HG03025 (cell line): ENCODE measurements around the gene MCMBP.

Source experiments
- ATAC-seq: cut with Tn5 transposase; IDR thresholded peaks from one replicate; pipeline ENCODE4 v1.9.1; 2021; ENCODE audit warnings: mild to moderate bottlenecking, moderate library complexity; ENCODE audit not compliant: unreplicated experiment, low FRiP score

The MCMBP gene

DNA sequence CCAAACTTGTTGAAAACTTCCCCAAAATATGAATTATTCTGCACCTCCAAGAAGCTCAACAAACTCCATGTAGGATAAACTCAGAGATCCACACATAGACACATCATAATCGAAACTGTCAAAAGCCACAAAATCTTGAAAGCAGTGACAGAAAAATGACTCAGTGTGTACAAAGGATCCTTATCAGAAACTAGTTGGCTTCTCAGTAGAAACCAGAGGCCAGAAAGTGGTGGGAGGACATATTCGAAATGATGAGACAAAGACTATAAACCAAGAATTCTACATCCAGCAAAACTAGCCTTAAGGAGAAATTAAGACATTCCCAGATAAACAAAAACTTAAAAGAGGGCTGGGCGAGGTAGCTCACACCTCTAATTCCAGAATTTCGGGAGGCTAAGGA lies 38.5 kb downstream of the MCMBP start:
- no peak for ATAC-seq

DNA sequence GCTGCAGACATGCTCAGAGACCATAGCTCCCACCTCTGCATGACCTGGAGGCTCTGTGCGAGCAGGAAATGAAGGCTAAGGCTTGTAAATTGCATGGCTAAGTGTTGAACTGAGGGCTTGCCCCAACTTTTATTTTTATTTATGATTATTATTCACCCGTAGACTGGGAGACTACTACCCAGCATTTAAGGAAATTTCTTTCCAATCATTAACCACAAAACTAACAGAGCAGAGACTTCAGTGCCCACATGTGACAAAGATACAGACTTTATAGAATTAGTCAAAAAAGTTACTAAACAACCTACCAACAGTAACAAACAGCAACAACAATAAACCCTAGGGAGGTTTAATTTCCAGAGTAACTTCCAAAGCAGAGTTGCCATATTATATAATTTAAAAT lies 39.7 kb downstream of the MCMBP start:
- ATAC-seq: no peak

GRCh38 chr10:119831656-119832055 lies 41.0 kb downstream of the MCMBP start:
- ATAC-seq: no peak

DNA sequence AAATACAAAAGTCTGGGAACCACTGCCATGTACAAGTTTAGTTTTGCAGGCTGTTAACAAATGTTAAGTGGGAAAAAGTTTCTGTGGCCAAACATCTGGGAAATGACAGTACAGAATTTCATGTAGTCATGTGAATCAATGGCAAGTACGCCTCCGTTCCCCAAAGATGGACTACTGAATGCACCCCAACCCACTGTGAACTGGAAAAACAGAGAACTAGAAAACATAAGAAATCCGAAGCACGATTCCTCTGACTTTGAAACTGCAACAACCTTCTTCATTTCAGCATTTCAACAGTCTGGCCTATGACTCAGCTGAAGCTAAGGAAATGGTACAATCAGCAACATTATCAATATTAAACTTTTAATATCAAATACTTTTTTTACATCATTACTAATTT lies 41.8 kb downstream of the MCMBP start:
- no peak for ATAC-seq

DNA sequence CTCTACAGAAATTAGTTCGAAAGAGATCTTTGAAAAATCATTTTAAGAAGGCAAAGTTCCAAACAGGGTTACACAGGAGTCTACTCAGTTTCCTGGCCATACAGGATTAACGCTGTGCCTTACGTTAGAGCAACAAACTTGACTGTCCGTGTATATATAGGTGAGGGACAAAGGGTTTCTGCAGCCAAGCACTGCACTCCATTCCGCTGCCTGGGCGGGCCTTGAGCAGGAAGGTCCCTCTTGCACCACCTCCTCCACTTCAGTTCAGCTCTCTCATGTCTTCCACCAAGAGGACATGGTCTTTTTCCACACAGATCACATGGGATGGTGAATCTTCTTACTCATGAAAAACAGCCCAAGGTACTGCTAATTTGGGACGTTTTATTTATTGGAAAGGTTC lies 43.2 kb downstream of the MCMBP start:
- ATAC-seq: no peak

- ATAC-seq: no peak
Observed at GRCh38 chr10:119827430-119827829, 45.2 kb downstream of the MCMBP start.

- no peak for ATAC-seq
Observed at GRCh38 chr10:119826771-119827170, 45.9 kb downstream of the MCMBP start.

GRCh38 chr10:119824299-119824698 lies 48.3 kb downstream of the MCMBP start:
- ATAC-seq: no peak

DNA sequence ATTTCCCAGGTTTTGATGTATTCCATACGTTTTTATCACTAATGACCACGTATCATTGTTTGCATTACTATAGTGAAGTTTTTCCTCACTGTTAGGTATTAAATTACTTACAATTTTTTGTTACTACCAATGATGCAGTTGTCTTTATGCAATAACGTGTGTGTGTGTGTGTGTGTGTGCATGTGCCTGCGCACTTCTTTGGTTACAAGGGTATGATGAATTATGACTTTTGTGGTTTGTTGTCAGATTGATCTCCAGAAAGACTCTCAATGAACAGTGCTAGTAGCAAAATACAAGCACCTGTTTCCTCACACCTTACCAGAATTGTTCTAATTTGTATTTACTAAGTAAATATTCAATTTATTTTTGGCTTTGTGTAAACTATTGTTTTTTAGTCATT lies 51.5 kb downstream of the MCMBP start:
- no peak for ATAC-seq

GRCh38 chr10:119818889-119819270 lies 53.8 kb downstream of the MCMBP start:
- ATAC-seq: no peak

- ATAC-seq: no peak
Observed at GRCh38 chr10:119817991-119818888, 54.4 kb downstream of the MCMBP start.

DNA sequence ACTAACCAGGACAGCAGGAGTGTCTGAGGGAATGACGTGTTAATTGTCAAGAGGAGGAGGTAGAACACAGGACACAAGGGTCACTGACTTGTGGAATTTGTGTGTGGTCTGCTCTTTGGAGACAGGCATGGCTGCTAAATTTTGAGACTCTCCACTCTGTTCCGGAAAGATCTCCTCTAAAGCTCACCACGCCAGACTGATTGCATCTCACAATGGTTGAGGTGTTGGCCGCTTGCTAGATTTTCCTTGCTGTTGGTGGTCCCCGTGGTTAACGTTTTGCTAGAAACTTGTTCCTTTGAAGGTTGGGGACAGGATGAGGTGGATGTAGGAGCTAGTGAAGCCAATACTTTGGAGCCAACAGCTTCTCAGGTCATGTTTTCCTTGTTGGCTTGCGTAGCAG lies 57.0 kb downstream of the MCMBP start:
- no peak for ATAC-seq

- no peak for ATAC-seq
Observed at GRCh38 chr10:119812684-119813083, 60.0 kb downstream of the MCMBP start.

DNA sequence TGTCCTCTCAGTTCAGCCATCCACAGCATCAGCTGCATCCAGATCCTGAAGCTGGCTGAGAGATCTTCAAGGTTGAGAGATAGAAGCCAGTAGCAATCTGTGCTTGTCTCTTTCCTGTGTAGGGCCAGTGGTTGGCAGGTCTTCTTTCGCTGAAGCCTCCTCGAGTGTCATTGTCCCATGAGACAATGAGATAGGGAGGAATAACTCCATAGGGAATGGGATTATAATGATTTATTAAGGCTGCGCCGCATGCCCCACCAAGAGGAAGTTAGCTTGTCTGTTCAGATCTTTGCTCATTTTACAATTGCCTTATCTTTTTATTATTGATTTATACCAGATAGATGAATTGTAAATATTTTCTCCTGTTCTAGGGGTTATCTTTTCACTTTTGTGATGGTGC lies 61.5 kb downstream of the MCMBP start:
- ATAC-seq: no peak

GRCh38 chr10:119807960-119808697 lies 64.5 kb downstream of the MCMBP start:
- peak; percentile 37 for ATAC-seq

DNA sequence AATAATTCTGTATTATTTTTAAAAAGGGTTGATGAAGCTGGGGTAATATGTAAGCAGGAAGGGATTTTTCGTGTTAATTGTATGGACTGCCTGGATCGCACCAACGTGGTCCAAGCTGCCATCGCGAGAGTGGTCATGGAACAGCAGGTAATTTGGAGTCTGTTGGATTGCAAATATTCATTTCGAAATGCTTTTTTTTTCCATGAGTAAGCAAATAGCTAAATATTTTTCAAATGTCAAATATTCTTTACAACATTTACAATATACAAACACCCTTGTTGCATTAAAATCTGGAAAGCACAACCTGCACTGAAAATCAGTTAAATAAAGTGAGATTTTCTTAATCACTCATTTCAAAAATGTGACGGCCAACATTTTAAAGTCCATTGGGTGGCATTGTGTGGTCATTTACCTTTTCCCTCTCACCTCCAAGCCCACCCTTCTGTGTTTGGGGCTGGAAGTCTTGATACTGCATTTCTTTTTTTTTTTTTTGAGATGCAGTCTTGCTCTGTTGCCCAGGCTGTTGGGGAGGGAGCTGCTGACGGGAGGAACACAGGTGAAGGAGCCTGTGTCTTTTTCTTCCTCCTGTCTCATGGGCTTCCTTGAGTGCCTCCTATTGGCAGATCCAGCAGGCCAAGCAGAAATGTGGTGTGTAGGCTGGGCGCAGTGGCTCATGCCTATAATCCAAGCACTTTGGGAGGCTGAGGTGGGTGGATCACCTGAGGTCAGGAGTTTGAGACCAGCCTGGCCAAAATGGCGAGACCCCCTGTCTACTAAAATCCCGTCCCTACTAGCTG lies 66.1 kb downstream of the MCMBP start:
- no peak for ATAC-seq

- ATAC-seq: no peak
Observed at GRCh38 chr10:119805702-119806230, 66.9 kb downstream of the MCMBP start.

DNA sequence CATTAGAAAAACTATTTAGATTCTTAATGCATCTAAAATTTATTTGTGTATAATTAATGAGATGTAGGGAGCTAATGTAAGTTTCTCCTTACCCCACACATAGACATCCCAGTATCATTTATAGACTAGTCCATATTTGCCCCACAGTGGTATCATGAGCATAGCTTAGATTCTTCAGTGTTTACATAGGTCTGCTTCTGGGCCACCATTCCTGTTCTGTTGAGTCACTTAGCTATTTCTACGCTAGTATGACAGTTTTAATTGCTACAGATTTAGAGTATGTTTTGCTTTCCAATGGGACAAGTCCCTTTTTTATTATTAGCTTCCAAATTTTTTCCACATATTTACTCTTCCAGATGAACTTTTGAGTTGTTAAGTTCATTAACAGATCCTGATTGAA lies 69.4 kb downstream of the MCMBP start:
- ATAC-seq: no peak

DNA sequence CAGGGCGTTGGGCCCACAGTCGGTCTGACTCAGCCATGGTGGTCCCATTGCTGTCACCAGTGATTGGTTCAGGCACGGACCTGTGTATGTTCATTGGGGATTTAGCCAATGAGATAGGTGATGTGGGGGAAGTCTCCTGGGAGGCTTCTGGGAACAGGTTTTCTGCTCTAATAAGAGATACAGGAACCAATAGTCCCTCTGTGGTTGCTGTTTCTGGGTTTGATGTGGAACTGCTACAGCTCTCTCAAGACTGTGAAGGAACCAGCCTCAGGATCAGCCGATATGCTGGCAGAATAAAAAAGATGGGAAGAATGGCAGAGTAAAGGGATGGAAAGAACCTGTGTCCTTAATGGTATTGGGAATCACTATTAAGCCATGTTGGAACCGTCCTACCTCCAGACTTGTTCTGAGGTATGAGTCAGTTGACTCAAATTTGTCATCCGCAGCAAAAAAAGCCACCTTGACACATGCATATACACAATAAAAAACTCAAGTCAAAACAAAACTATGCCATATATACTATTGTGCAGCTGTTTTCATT lies 70.6 kb downstream of the MCMBP start:
- ATAC-seq: no peak

DNA sequence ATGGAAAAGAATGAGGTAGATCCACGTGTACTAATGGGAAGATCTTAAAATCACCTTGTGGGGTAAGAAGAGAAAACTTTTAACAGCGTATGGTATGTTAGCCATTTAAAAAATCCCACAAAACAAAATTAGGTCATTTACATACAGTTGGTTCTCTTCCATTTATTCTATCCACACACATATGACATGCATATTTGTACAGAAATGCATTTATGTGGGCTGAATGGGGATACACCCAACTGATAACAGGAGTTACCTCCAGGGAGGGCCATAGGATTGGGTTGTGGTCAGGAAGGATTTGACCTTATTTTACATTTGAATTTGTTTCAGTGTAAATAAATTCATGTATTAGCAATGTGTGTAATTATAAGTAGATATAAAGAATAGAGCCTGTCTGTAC lies 71.5 kb downstream of the MCMBP start:
- ATAC-seq: no peak

GRCh38 chr10:119796039-119796438 lies 76.6 kb downstream of the MCMBP start:
- no peak for ATAC-seq
